ENCODE measurements around the gene ZNF385B. TPM values are rescaled to one million over a fixed set of nuclear protein-coding genes. Genes with fewer than 3 reads are reported as not detected.

Gene ZNF385B
- total RNA-seq, 1 experiment from 2014 or later: not detected

- no peak for DNase-seq (ENCODE audit: low read depth)
Observed at GRCh38 chr2:179554639-179555386, 306.6 kb downstream of the ZNF385B start.

- no peak for DNase-seq (ENCODE audit: low read depth)
Observed at GRCh38 chr2:179553382-179553781, 308.0 kb downstream of the ZNF385B start.

DNA sequence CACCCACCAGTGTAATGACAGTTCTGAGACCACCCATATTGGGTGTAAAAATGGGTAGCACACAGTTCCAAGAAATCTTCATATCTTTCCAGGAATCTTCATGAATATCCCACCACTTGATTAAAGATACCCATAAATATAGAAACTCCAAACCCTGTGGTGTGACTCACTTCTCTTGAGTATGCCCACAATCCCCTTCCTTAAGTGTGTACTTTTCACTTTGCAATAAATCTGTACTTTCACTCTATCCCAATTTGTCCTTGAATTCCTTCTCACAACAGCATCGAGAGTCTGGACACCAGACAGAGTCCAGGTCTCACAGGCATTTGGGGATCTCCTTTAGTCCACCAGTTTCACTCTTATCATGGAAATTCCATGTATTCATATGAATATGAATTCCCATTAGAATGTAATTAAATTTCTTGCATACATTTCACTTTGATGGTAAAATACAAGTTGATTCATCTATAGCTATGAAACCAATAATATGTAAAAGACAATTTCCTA lies 309.8 kb downstream of the ZNF385B start:
- no peak for DNase-seq (ENCODE audit: low read depth)

- no peak for DNase-seq (ENCODE audit: low read depth)
Observed at GRCh38 chr2:179550849-179551248, 310.6 kb downstream of the ZNF385B start.

GRCh38 chr2:179550214-179550613 lies 311.2 kb downstream of the ZNF385B start:
- DNase-seq (ENCODE audit: low read depth): no peak

GRCh38 chr2:179546656-179547055 lies 314.8 kb downstream of the ZNF385B start:
- no peak for DNase-seq (ENCODE audit: low read depth)

GRCh38 chr2:179545024-179545423 lies 316.4 kb downstream of the ZNF385B start:
- no peak for DNase-seq (ENCODE audit: low read depth)

DNA sequence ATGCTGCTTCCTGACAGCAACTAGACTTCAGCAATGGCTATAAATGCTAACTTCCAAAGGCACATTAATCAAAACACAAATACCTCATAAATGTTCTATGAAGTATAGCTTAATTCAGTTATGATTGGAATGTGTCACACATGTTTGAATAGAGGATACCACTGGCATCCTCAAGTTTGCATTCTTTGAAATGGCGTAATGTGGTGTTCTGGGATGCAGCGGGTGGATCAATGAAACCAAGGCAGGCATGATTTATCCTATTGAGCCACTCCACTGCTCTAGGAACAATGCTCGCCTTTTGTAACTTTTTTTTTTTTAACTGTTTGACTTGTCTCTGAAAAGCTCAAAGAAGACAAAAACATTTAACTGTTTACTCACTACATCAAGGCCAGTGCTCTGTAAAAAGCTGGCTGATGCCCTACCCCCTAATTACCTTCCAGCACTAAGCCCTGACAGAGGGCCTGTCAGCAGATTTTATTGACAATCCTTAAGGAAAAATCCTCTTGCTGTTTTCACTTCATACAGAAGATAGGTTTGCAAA lies 318.0 kb downstream of the ZNF385B start:
- no peak for DNase-seq (ENCODE audit: low read depth)

DNA sequence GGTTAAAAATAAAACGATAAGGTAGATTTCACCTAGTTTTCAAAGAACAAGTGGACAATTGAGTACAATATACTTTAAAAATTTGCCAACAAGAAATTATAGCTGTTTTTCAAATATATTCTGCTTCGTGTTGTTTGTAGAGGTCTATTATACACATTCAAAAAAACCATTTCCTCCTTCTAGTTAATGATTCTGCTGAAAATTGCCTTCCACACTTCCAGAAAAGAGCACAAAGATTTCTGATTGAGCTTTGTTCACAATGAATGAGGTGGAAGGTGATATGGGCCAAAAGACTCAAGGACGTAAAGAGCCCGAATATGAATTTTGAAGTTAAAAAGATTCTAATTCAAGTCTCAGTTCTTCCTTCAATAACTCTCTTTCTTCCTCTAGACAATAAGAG lies 319.8 kb downstream of the ZNF385B start:
- no peak for DNase-seq (ENCODE audit: low read depth)

DNA sequence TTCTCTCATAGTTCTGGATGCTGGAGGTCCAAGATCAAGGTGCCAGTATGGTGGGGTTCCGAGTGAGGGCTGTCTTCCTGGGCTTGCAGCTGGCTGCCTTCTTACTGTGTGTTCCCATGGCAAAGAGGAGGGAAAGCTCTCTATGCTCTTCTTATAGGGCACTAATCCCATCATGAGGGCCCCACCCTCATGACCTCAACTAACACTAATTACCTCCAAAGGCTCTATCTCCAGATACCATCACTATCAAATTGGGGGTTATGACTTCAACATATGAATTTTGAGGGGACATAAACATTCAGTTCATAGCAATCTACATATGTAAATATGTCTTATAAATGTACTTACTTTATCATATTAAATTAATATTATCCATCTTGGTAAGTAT lies 322.3 kb downstream of the ZNF385B start:
- no peak for DNase-seq (ENCODE audit: low read depth)

GRCh38 chr2:179538406-179539123 lies 322.8 kb downstream of the ZNF385B start:
- no peak for DNase-seq (ENCODE audit: low read depth)

DNA sequence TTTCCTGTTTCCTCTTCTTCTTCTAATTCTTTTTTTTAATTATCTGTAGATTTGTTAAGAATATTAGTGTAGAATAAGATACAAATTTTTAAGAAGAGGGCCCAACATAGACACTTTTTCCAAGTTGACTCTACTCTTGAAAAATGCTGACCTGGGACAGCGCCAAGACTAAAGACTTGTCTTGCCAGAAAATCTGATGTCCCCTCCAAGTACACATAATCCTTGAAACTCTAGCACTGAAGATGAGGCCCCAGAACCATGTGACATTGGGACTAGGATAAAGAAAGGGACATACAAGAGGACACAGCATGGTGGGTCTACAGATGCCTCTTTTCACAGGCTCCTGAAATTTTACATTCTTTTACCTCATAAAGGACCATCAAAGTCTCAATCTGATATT lies 325.2 kb downstream of the ZNF385B start:
- DNase-seq (ENCODE audit: low read depth): no peak

DNA sequence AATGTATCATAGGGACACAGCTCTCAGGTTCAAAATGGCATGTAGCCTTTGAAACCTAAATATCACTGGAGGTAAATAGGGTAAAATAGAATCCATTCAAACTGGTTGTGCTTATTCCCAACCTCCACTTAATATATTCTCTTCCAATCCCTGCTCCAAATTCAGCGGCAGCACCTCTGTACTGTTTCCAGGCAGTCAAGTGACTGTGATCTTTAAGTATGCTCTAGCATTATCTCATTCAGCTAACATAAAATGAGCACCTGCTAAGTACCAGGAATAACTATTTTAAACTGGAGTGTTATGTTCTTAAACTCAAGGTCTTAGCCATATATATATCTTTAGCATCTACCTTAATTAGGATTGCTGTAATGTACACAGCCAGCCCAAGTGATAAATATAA lies 327.5 kb downstream of the ZNF385B start:
- DNase-seq (ENCODE audit: low read depth): no peak

- no peak for DNase-seq (ENCODE audit: low read depth)
Observed at GRCh38 chr2:179532863-179533278, 328.5 kb downstream of the ZNF385B start.

DNA sequence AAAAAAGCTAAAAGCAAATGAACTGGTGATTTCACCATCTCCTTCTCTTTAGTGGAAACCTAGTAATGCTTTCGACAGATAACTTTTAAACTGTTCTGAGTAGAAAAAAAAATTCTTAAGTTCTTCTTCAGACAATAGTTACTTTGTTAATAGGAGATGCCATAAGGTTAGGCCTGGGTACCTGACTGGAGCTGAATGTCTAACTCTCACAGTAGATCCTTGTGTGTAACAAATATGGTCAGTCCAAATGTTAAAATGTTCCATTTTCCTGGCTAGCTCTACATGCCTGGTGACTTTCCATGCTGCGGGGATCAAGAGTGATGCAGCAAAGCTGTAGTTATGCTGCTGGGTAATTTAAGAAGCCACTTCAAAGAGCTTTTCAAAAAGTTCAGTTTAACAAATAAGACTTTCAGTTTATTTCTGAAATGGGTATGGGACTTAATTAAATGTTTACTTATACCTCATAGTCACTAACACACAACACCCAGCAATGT lies 332.8 kb downstream of the ZNF385B start:
- DNase-seq (ENCODE audit: low read depth): no peak

DNA sequence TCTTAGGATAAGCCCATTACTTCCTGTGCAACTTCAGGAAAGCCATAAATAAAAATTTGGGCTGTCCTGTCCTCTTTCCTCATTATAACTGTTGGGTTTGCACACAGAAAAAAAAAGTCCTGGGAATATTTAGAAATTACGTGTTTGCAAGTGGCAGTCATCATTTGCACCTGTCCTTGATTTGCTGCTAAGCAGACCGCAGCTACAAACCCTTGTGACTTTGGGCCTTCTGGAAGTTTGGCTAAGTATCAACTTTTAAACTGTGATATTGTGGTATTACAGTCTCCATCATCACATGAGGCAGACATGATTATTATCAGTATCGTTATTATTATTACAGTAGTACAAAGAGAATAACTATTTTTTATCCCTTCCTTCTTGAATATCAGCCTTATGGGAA lies 336.1 kb downstream of the ZNF385B start:
- DNase-seq (ENCODE audit: low read depth): no peak

GRCh38 chr2:179524809-179525339 lies 336.5 kb downstream of the ZNF385B start:
- DNase-seq (ENCODE audit: low read depth): no peak

GRCh38 chr2:179521944-179522343 lies 339.5 kb downstream of the ZNF385B start:
- DNase-seq (ENCODE audit: low read depth): no peak

DNA sequence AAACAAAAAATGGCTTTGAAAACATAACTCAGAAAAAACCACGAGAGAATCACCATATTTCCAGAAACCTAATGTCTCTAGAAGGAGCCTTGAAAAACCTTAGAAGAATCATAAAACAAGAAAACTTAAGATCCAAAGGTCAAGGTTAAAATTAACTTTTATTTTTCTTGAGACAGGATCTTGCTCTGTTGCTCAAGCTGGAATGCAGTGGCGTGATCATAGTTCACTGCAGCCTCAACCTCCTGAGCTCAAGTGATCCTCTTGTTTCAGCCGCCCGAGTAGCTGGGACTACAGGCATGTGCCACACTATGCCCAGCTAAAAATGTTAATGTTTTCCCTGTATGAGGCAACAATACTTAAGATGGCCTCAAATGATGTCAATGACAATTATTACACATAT lies 342.6 kb downstream of the ZNF385B start:
- DNase-seq (ENCODE audit: low read depth): no peak

DNA sequence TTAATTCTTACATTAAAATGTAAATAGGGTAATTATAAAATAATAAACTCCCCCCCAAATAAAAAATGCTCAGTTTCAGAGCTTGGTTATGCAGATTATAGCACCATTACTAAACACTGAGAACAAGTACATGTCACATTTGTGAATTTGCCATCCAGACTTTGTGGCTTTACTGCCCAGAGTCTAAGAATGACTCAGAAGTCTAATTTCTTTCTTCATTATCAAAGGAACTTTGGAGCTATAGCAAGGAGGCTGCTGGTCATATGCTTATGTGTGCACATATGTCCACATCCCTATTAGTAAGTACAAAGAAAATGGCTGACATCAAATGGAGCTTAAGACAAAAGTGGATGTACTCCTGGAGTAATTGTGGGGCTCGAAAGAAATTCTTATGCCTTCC lies 348.2 kb downstream of the ZNF385B start:
- DNase-seq (ENCODE audit: low read depth): no peak

DNA sequence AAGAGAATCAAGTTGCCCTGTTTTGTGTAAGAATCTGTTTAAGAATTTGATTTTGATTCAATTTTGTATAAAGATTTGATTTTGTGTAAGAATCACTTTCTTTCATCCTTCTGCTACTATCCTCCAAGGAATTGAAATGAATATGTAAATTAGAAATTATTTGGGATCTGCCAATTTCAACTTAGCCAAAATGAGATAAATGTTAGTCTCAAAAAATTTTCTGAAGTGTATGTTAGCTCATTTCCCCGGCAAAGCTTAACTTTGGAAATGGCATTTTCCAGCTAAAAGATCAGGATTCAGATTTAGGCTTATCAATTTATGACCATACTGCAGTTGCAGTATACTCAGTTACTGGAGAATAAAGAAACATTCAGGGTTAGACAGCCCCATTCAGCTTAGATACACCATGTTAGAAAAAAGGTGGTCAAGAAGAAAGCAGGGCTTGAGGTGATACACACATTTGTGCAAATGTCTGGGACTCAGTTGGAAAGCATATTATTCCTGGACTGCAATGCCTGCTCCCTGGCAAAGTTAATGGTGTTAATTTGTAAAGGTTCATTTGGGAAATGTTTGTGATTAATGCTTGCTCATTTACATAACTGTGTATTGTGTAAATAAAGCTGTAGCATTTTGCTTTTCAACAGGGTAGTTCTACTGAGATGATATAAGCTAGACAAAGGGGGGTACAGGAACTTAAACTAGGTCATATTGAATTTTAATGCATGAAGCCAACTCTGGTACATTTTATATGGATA lies 349.0 kb downstream of the ZNF385B start:
- no peak for DNase-seq (ENCODE audit: low read depth)

All from Daoy (cell line).